ENCODE data around the gene ENTPD2. TPM values are rescaled to one million over a fixed set of nuclear protein-coding genes. Genes with fewer than 3 reads are reported as not detected.

The ENTPD2 gene
- total and polyA plus RNA-seq, 2 donors (not counting 1 experiment from before 2014, with no cell fraction given): under 0.01 TPM; not detected in 1

GRCh38 chr9:137076636-137077009 lies 22.8 kb upstream of the ENTPD2 start:
- peak overlapping the region in 2 of 4 experiments; percentile 19 to 79 for H3K4me3 ChIP-seq (replicated peaks in 1 of 4; ENCODE audit: control extremely low read depth in 1 of 4, insufficient read depth in 1 of 4, low read depth in 3 of 4, low read length in 4 of 4)
- no peaks in the 10 kb centered on the region for H3K9me3 ChIP-seq (ENCODE audit: control insufficient read depth, insufficient read depth, low read depth, low read length)
- peak overlapping the region; percentile 38 for H2AFZ ChIP-seq (ENCODE audit: low read length)
- no peaks in the 10 kb centered on the region for H3K27me3 ChIP-seq (ENCODE audit: control insufficient read depth, insufficient read depth, low read length)
- peaks cover 26% of the 10 kb centered on the region for H3K36me3 ChIP-seq (ENCODE audit: control insufficient read depth, insufficient read depth, low read length)
- peaks cover 22% of the 10 kb centered on the region for H3K79me2 ChIP-seq (ENCODE audit: control insufficient read depth, insufficient read depth, low read length)
- no peak overlapping the region for H3K27ac ChIP-seq (ENCODE audit: insufficient read depth, low read length)
- H3K4me2 ChIP-seq (ENCODE audit: extremely low read depth, insufficient read depth, low read length): peak overlapping the region; percentile 59
- H4K20me1 ChIP-seq (ENCODE audit: control insufficient read depth, extremely low read depth, insufficient read depth, low read length): no peaks in the 10 kb centered on the region
- H3K9ac ChIP-seq (ENCODE audit: insufficient read depth, low read length): no peak overlapping the region
- DNase-seq (ENCODE audit: low read depth in 2 of 2): no peak
- peaks cover 8% of the 10 kb centered on the region for H3K4me1 ChIP-seq (ENCODE audit: control insufficient read depth, extremely low read depth, insufficient read depth, low read length)
- no peak for TF ChIP-seq EZH2 (IDR thresholded peaks at IDR 0.05; ENCODE audit: low read length, missing control alignments)
- no peak for TF ChIP-seq CTCF (conservative IDR thresholded peaks at IDR 0.05 in 1 of 2, IDR thresholded peaks at IDR 0.05 in 1 of 2; ENCODE audit: low read depth in 1 of 2, low read length in 2 of 2)

- Histone ChIP-seq H3K4me2 (ENCODE audit: extremely low read depth, insufficient read depth, low read length) (no peak overlapping the region), H4K20me1 (ENCODE audit: control insufficient read depth, extremely low read depth, insufficient read depth, low read length) (no peaks in the 10 kb centered on the region), H2AFZ (ENCODE audit: low read length) (no peak overlapping the region), H3K27me3 (ENCODE audit: control insufficient read depth, insufficient read depth, low read length) (no peaks in the 10 kb centered on the region), H3K9ac (ENCODE audit: insufficient read depth, low read length) (no peak overlapping the region), H3K36me3 (ENCODE audit: control insufficient read depth, insufficient read depth, low read length) (peaks cover 18% of the 10 kb centered on the region), H3K4me3 (replicated peaks in 1 of 4; ENCODE audit: control extremely low read depth in 1 of 4, insufficient read depth in 1 of 4, low read depth in 3 of 4, low read length in 4 of 4) (no peak overlapping the region), H3K79me2 (ENCODE audit: control insufficient read depth, insufficient read depth, low read length) (peaks cover 22% of the 10 kb centered on the region), H3K4me1 (ENCODE audit: control insufficient read depth, extremely low read depth, insufficient read depth, low read length) (peaks cover 13% of the 10 kb centered on the region), H3K9me3 (ENCODE audit: control insufficient read depth, insufficient read depth, low read depth, low read length) (no peaks in the 10 kb centered on the region), H3K27ac (ENCODE audit: insufficient read depth, low read length) (no peak overlapping the region)
- DNase-seq (ENCODE audit: low read depth in 2 of 2): no peak
- TF ChIP-seq EZH2 (IDR thresholded peaks at IDR 0.05; ENCODE audit: low read length, missing control alignments): no peak
- TF ChIP-seq CTCF (conservative IDR thresholded peaks at IDR 0.05 in 1 of 2, IDR thresholded peaks at IDR 0.05 in 1 of 2; ENCODE audit: low read depth in 1 of 2, low read length in 2 of 2): no peak
Measured at GRCh38 chr9:137075275-137075775, 21.5 kb upstream of the ENTPD2 start.

- TF ChIP-seq EZH2 (IDR thresholded peaks at IDR 0.05; ENCODE audit: low read length, missing control alignments): no peak
- TF ChIP-seq CTCF (conservative IDR thresholded peaks at IDR 0.05 in 1 of 2, IDR thresholded peaks at IDR 0.05 in 1 of 2; ENCODE audit: low read depth in 1 of 2, low read length in 2 of 2): no peak
- no peak overlapping the region for H2AFZ ChIP-seq (ENCODE audit: low read length)
- peaks cover 13% of the 10 kb centered on the region for H3K4me1 ChIP-seq (ENCODE audit: control insufficient read depth, extremely low read depth, insufficient read depth, low read length)
- no peak for DNase-seq (ENCODE audit: low read depth in 2 of 2)
- H3K9me3 ChIP-seq (ENCODE audit: control insufficient read depth, insufficient read depth, low read depth, low read length): no peaks in the 10 kb centered on the region
- H3K9ac ChIP-seq (ENCODE audit: insufficient read depth, low read length): no peak overlapping the region
- peaks cover 14% of the 10 kb centered on the region for H3K36me3 ChIP-seq (ENCODE audit: control insufficient read depth, insufficient read depth, low read length)
- no peak overlapping the region for H3K4me3 ChIP-seq (replicated peaks in 1 of 4; ENCODE audit: control extremely low read depth in 1 of 4, insufficient read depth in 1 of 4, low read depth in 3 of 4, low read length in 4 of 4)
- peaks cover 18% of the 10 kb centered on the region for H3K79me2 ChIP-seq (ENCODE audit: control insufficient read depth, insufficient read depth, low read length)
- no peaks in the 10 kb centered on the region for H4K20me1 ChIP-seq (ENCODE audit: control insufficient read depth, extremely low read depth, insufficient read depth, low read length)
- H3K27me3 ChIP-seq (ENCODE audit: control insufficient read depth, insufficient read depth, low read length): no peaks in the 10 kb centered on the region
- no peak overlapping the region for H3K27ac ChIP-seq (ENCODE audit: insufficient read depth, low read length)
- no peak overlapping the region for H3K4me2 ChIP-seq (ENCODE audit: extremely low read depth, insufficient read depth, low read length)
Measured at GRCh38 chr9:137074657-137075274, 20.9 kb upstream of the ENTPD2 start.

All from fibroblast of lung (primary cell).